Transverse colon (tissue), 4 donors: ENCODE measurements around the gene ZYG11A.

ENCODE experiments used
- EP300 ChIP-seq: sonication (generic); formaldehyde crosslinking; IDR thresholded peaks from one replicate; pipeline ENCODE4 v1.6.1; 2017; ENCODE audit warnings: antibody characterized with exemption, low read depth
- POLR2A ChIP-seq: fragments of 450-650 bp; IDR thresholded peaks from one replicate; pipeline ENCODE4 v1.6.1; 2016; ENCODE audit warnings: antibody characterized with exemption, mild to moderate bottlenecking, moderate library complexity
- POLR2AphosphoS5 ChIP-seq, 3 donors: sonication (generic); formaldehyde crosslinking; IDR thresholded peaks; one replicate each; pipeline ENCODE4 v1.6.1; 2016; ENCODE audit warnings: antibody characterized with exemption in 3 of 3
- TF ChIP-seq, protein P1 (sequence below), 5 experiments: fragments of 200-600 bp in 3 of 5; fragments of 450-650 bp in 2 of 5; sonication (generic) in 3 of 5; IDR thresholded peaks; 1 replicate in 2 of 5; 2 replicates in 3 of 5; pipeline ENCODE4 v1.5.1; 2016 to 2017; ENCODE audit warnings: antibody characterized with exemption in 5 of 5, inconsistent platforms in 3 of 5, mild to moderate bottlenecking in 2 of 5, moderate library complexity in 1 of 5

DNA sequence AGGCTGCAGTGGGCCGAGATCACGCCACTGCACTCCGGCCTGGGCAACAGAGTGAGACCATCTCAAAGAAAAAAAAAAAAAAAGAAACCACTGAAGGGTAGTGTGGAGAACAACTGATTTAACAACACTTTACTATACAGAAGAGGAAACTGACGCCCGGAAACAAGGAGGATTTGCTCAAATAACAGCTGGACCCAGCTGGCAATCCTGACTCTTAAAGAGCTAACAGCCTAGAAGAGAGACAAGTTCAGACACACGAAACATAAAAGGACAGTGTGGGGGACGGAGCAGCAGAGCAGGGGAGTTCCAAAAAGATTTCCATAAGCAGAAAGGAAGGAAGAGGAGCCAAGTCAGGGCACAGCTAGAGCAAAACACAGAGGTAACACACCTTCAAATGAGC lies 74.6 kb downstream of the ZYG11A start:
- TF ChIP-seq, protein P1, sequence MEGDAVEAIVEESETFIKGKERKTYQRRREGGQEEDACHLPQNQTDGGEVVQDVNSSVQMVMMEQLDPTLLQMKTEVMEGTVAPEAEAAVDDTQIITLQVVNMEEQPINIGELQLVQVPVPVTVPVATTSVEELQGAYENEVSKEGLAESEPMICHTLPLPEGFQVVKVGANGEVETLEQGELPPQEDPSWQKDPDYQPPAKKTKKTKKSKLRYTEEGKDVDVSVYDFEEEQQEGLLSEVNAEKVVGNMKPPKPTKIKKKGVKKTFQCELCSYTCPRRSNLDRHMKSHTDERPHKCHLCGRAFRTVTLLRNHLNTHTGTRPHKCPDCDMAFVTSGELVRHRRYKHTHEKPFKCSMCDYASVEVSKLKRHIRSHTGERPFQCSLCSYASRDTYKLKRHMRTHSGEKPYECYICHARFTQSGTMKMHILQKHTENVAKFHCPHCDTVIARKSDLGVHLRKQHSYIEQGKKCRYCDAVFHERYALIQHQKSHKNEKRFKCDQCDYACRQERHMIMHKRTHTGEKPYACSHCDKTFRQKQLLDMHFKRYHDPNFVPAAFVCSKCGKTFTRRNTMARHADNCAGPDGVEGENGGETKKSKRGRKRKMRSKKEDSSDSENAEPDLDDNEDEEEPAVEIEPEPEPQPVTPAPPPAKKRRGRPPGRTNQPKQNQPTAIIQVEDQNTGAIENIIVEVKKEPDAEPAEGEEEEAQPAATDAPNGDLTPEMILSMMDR (IDR thresholded peaks at IDR 0.05): no peak
- no peak for TF ChIP-seq POLR2A
- peak in 1 of 3 donors; percentile 60 for TF ChIP-seq POLR2AphosphoS5 (IDR thresholded peaks at IDR 0.05)
- TF ChIP-seq EP300: no peak
